GM21360 (cell line): ENCODE data around the gene HOXA5.

Source experiments
- ATAC-seq: cut with Tn5 transposase; IDR thresholded peaks from one replicate; pipeline ENCODE4 v1.9.1; 2021; ENCODE audit warnings: mild to moderate bottlenecking, moderate library complexity; ENCODE audit not compliant: unreplicated experiment

HOXA5 gene

DNA sequence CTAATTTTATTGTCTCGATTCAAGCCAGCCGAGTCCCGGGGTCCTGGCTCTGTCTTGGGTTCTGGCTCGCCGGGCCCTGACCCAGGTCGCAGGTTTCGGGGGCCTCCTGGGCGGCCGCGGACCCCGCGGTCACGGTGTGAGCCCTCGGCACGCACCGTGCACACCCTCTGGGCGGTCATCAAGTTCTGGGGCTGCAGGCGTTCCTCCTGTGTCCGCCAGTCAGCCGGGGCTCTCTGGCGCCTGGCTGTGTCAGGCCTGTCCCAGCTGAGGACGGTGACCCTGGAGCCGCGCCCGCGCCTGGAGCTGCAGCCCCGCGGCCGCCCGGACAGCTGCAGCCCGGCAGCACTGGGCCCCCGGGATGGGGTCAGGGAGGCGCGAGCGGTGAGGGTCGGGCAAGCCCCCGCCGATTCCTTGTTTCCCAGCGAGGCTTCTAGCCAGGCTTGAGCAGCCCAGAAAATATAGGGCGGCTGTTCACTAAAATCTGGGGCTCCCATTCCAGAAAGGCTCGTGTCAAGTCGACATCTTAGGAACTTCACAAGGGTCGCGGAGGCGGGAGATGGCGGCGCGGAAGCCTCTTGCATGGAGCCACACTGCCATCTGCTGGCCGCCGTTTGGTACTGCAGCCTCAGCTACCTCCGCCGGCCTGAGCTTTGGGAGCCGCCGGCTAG, 17.2 kb upstream of the HOXA5 start:
- ATAC-seq, result peak; percentile 49

DNA sequence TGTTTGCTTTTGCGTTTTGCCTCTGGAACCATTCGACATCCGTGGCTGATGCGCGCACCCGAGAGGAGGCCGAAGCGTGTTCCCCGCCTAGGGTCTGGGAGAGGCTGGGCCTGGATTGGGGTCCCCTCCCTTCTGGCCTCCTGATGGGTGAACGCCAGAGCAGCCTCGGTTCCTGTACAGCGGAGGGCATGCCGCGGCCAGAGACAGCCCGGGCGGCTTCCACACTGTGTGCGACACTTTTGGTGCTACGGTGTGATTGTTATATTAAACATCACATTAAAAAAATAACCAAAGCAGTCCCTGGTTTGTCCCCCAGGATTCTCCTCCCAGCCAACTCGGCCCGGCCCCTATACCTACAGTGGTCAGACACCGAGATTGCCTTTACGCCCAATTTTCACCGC, 16.7 kb upstream of the HOXA5 start:
- ATAC-seq, result no peak

- no peak for ATAC-seq
Measured at GRCh38 chr7:27159266-27160144, 16.0 kb upstream of the HOXA5 start.

DNA sequence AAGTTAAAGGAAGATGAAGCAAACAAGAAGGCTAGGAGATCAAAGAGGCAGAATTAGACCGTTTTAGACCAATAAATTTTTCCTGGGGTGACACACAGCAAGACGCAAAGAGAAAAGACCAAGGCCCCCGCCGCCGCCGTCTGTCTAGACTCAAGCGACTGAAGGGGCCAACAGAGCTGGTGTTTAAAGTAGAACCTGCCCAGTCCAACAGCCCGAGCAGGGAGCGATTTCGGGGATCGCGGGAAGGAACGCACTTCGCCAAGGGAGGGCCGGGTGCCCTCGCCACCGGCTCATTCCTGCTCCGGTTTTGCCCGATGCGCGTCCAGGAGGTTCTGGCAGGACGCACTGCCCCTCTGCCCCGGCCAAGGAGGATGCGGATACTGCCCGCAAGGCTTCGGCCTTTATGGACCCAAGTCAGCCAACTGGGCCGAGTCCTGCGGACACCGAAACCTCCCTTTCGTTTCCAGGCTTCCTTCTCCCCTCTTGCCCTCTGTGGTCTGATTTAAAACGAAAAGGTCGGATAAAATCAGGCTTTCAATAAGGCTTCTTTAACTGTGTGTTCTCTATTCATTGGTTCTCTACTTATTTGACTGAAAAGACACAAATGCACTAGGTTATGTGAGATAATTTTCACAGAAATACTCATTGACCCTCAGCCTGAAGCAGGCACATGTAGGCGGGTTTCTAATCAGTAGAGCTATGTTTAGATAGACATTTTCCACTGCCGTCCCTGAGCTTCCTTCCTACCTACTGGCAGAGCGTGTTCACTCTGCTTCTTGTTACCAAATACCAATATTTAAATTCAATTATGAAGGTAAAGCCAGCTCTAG, 15.2 kb upstream of the HOXA5 start:
- no peak for ATAC-seq

- no peak for ATAC-seq
Measured at GRCh38 chr7:27157702-27158431, 14.4 kb upstream of the HOXA5 start.

GRCh38 chr7:27156916-27157701, 13.6 kb upstream of the HOXA5 start:
- ATAC-seq, result no peak

DNA sequence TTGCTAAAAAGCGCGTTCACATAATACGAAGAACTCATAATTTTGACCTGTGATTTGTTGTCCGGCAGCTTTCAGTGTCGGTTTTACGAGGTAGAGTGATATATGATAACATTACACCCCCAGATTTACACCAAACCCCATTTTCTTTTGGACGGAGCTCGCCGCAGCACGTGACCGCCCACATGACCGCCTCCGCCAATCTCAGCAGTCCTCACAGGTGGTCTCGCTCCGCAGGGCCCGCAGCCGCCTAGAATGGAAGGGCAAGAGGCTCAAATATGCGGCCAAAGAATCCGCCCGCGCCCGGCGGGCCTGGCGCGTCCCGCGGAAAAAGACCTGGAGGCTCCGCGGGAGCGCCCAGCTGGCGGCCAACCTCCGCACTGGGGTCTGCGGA, 13.0 kb upstream of the HOXA5 start, which contains the start of gene HOXA7:
HOXA7 (minus strand) TSS at position 168 of the 391 bp plus-strand sequence; CDS start at position 38, 130 bp downstream.
- no peak for ATAC-seq

- ATAC-seq, result no peak
Measured at GRCh38 chr7:27155816-27156507, 12.5 kb upstream of the HOXA5 start.

DNA sequence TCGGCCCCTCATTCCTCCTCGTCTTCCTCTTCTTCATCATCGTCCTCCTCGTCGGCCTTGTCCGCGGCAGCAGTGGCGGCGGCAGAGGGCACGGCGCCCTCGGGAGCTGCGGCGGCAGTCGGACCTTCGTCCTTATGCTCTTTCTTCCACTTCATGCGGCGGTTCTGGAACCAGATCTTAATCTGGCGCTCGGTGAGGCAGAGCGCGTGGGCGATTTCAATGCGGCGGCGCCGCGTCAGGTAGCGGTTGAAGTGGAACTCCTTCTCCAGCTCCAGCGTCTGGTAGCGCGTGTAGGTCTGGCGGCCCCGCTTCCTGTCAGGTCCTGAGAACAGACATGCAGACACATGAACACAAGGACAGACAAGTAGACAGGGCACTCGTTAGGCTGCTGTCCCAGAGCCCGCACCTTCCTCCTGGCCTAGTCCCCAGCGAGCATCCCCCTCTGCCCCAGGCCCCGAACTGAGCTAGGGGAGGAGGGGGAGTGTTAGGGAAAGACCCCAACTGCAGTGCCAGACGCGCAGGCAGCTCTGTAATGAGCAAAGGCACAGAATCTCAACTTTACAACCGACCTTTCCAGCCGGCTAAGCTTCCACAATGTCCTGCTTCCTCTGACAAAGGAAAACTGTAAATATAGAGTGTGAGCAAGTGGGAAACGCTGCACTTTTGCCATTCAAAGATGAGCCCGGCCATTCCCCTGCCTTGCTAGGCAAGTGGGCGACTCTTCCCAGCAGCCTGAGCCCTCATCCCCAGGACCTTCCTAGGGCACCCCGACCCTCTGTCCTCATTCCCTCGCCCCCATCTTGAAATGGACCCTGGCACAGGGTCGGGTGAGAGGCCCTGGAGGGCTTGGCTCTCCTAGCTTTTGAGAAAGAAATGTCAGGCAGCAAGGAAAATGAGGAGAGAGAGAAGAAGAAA, 11.7 kb upstream of the HOXA5 start:
- ATAC-seq, result no peak

DNA sequence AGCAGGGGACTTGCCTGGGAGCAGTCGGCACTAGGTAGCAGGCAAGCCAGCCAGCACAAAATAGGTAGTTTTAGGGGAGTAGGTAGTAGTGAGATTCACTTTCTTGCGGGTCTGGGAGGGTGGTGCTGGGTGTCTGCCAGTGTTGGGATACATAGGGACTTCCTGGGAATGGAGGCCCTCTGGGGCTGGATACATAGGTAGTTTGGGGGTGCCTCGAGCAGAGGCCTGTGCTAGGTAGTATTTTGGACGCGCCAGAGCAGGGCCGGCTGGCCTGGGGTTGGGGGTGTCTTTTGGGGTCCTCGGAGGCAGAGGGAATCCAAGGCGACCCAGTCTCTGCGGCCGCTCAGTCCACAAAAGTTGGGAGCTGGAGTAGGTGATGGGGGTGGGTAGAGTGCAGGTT, 10.9 kb upstream of the HOXA5 start:
- no peak for ATAC-seq

GRCh38 chr7:27153526-27153925, 10.0 kb upstream of the HOXA5 start:
- ATAC-seq, result no peak

DNA sequence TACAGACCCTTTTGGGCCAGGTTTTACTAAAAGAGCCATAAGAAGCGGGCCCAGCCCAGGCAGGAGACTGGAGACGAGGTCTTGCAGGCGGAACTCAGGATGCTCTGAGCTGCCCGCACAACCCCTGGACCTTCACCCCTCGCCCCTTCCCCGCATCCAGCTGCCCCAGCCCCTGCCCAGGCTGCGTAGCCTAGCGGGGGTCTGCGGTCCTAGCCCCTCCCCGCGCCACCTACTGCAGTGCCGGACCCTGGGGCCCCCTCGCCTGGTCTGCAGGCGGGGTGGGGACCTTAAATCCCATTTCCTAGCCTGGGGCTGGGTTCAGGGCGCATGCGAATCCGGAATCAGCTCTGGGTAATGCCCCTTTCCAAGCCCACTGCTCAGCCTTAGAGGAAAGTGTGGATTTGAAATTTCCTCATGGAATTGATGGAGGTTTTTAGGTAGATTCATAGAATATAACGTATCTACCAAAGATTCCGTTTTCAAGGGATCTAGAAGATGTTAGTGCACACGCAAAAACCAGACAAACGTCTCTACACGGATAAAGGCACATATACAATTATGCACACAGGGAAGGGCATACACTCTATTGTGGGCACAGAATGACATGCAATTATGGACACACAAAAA, 9.4 kb upstream of the HOXA5 start:
- no peak for ATAC-seq

DNA sequence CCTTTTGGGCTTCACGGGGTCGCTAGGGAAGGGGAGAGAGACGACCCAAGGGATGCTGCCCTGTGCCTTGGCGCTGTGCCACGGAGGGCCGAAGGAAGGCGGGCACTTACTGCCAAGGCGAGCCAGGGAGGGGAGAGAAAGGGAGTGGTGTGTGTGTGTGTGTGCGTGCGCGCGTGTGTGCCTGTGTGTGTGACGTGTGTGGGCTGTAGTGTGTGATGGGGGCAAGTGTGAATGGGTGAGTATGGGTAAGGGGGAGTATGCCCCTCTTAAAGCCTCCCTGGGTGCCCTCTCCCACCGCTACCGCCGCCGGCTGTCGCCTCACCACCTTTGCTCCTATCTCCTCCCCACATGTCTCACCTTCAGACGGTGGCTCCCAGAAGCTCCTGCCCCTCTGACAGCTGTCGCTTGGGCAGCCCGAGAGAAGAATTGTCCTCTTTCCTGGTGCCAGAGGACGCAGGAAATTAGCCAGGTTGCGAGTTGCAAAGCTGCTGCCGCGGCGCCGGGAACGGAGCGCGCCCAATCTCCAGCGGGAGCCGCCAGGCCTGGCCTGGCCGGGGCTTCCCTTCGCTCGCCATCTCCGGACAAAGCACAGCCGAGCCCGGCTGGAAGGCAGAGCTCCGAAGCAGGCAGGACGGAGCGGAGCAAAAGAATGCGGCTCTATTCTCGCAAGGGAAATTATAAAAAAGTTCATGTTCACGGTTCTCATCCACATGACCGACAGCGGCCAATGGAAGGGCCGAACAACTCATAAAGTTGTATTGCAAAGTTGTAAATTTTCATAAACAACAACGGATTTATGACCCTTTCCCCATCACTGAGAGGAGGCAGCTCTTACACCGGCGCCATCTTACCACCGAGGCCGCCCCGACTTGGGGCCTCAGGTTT, 8.7 kb upstream of the HOXA5 start, which contains the start of gene HOXA3:
HOXA3 (minus strand) TSS at position 653 of the 885 bp plus-strand sequence. CDS start 41,943 bp downstream, outside the sequence.
- ATAC-seq, result no peak

DNA sequence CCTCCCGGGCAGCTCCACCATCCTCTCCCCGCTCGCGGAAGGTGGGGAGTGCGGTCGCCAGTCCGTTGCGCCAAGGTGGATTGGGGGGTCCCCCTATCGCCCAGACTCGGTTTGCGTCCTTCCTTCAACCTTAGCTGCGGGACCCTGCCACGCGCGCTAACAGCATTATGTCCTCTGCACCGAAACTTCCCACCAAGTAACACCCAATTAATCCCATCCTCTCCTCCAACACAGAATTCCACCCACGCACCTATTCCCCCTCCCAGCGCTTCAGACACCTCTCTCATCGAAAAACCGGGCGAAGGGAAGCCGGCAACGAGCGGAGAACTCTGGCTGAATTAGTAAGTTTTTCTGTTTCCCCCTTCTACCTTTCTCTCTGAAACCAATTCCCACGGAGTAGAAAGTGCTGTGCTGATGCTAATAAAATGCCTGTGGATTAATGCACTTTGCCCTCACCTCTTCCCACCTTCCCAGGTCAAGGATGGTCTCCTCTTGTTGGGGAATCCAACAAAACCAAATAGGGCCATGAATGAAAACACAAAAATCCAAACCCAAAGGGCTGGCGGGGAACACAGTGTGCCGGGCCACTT, 8.0 kb upstream of the HOXA5 start:
- ATAC-seq, result no peak

DNA sequence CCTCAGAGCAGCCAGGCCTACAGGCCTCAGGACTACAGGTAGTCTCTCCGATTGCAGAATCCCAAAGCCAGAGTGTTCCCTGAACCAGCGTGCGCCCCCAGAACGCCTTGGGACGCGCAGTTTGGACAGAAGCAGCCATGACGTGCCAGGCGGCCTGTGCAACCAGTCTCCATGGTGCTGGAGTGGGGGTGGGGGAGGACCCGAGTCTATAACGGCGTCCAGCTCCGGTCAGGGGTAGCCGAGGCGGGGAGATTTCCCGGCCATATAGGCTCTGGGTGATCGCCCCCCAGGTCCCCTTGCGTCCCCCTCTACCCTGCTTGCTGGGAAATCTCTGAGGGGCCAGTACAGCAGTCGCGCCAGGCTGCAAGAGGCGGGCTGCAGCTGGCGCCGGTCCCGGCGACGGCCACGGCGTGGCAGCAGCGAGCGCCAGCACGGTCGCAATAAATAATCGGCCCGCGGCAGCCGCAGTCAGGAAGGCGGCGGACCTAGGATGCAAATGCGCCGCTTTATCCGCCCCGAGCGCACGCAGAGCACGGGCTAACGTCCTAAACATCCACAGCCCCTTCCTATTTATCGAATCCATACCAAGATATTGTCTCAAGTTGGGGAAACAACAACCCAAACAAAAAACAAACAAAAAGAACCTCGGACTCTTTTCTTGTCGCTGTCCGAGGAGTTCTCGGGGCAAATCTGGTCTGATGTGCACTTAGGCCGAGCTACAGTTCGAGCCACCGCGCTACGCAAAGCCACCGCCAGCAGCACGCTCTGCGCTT, 7.3 kb upstream of the HOXA5 start:
- ATAC-seq, result peak; percentile 63
